Activated CD8-positive, alpha-beta T cell treated with anti-CD3 and anti-CD28 coated beads for 36 hours (primary cell): Measurements from ENCODE around the gene ATP8B3. TPM values are rescaled to one million over a fixed set of nuclear protein-coding genes. Genes with fewer than 3 reads are reported as not detected.

Source experiments
- ATAC-seq: fragments of 200-7000 bp; cut with Tn5 transposase; one replicate; pipeline ENCODE4 v1.10.0; 2021; ENCODE audit warnings: mild to moderate bottlenecking, moderate library complexity
- CTCF ChIA-PET: fragments of 350-600 bp; sonication (Branson Sonifier 250); formaldehyde crosslinking; loops from one replicate; lab custom pipeline; 2021; ENCODE audit warnings: antibody characterized with exemption; lab: Charles Lee
- POLR2A ChIA-PET: fragments of 350-600 bp; sonication (Branson Sonifier 250); formaldehyde crosslinking; loops from one replicate; lab custom pipeline; 2021; ENCODE audit warnings: antibody characterized with exemption; lab: Charles Lee
- DNase-seq: peaks from one replicate; pipeline ENCODE4 v3.0.0-alpha.2; 2020
- H3K27ac Mint-ChIP-seq: one replicate; pipeline ENCODE4 v1.8.0; 2021; ENCODE audit warnings: mild to moderate bottlenecking, mixed read lengths
- H3K27me3 Mint-ChIP-seq: one replicate; pipeline ENCODE4 v1.8.0; 2021; ENCODE audit warnings: mixed read lengths
- H3K36me3 Mint-ChIP-seq: one replicate; pipeline ENCODE4 v1.8.0; 2021; ENCODE audit warnings: low read depth, mixed read lengths
- H3K4me1 Mint-ChIP-seq: one replicate; pipeline ENCODE4 v1.8.0; 2021; ENCODE audit warnings: low read depth, mixed read lengths
- H3K4me3 Mint-ChIP-seq: one replicate; pipeline ENCODE4 v1.8.0; 2021; ENCODE audit warnings: mild to moderate bottlenecking, moderate library complexity, mixed read lengths
- H3K9me3 Mint-ChIP-seq: one replicate; pipeline ENCODE4 v1.8.0; 2021; ENCODE audit warnings: mixed read lengths
- CTCF ChIP-seq: fragments of 200-600 bp; IDR thresholded peaks from one replicate; pipeline ENCODE4 v1.8.0; 2022; ENCODE audit warnings: antibody characterized with exemption, mild to moderate bottlenecking
- intact Hi-C: fragments of 100-400 bp; cut with micrococcal nuclease; formaldehyde crosslinking; loops from one replicate; pipeline ENCODE4 v1.10.0; 2022
- total RNA-seq, 2 experiments: library from RNA; stranded (reverse); gene quantifications; one replicate each; pipeline ENCODE4 v1.2.3, GENCODE V29; 2021

ATP8B3 gene
- total RNA-seq, 2 experiments from 2014 or later, result 5.8 to 8.2 TPM

GRCh38 chr19:1814391-1814790 is 2.3 kb upstream of the ATP8B3 start:
- Mint-ChIP-seq H3K4me3 (no peak overlapping the region), H3K9me3 (no peaks in the 10 kb centered on the region), H3K4me1 (peaks cover 15% of the 10 kb centered on the region), H3K27ac (no peak overlapping the region), H3K36me3 (peaks cover 3% of the 10 kb centered on the region), H3K27me3 (no peaks in the 10 kb centered on the region)
- intact Hi-C loops, result no loop called here
- DNase-seq (no peak), ATAC-seq (no peak)
- CTCF ChIA-PET, result interaction anchor here (0.7 to 2.1 kb wide), 7 partner anchors 12 to 268 kb away, joined by 3 to 7 read pairs (median 4); no protein-coding TSS in a partner anchor
- TF ChIP-seq CTCF, result no peak
- POLR2A ChIA-PET, result no interaction called here

GRCh38 chr19:1813192-1814182 is 1.4 kb upstream of the ATP8B3 start:
- DNase-seq (no peak), ATAC-seq (no peak)
- H3K27me3 Mint-ChIP-seq, result no peaks in the 10 kb centered on the region
- TF ChIP-seq CTCF, result peak; percentile 15
- peaks cover 15% of the 10 kb centered on the region for H3K4me1 Mint-ChIP-seq
- no peaks in the 10 kb centered on the region for H3K9me3 Mint-ChIP-seq
- H3K27ac Mint-ChIP-seq, result no peak overlapping the region
- H3K4me3 Mint-ChIP-seq, result peak overlapping the region; percentile 81
- POLR2A ChIA-PET, result interaction anchor here (0.6 kb wide), 1 partner anchor 45 kb away, joined by 3 read pairs; no protein-coding TSS in a partner anchor
- CTCF ChIA-PET, result interaction anchor here (0.7 to 2.1 kb wide), 5 partner anchors 13 to 141 kb away, joined by 3 to 7 read pairs (median 4); no protein-coding TSS in a partner anchor
- intact Hi-C loops, result no loop called here
- peaks cover 3% of the 10 kb centered on the region for H3K36me3 Mint-ChIP-seq

GRCh38 chr19:1812426-1813191 is 533 bp upstream of the ATP8B3 start:
- H3K36me3 Mint-ChIP-seq, result peaks cover 3% of the 10 kb centered on the region
- peaks cover 15% of the 10 kb centered on the region for H3K4me1 Mint-ChIP-seq
- no peaks in the 10 kb centered on the region for H3K9me3 Mint-ChIP-seq
- peak overlapping the region; percentile 81 for H3K4me3 Mint-ChIP-seq
- CTCF ChIA-PET, result interaction anchor here (1.3 to 1.6 kb wide), 2 partner anchors 13 to 14 kb away, joined by 3 to 6 read pairs; no protein-coding TSS in a partner anchor
- intact Hi-C loops, result no loop called here
- POLR2A ChIA-PET, result interaction anchor here (0.6 kb wide), 1 partner anchor 45 kb away, joined by 3 read pairs; no protein-coding TSS in a partner anchor
- no peaks in the 10 kb centered on the region for H3K27me3 Mint-ChIP-seq
- DNase-seq (peak; percentile 96), ATAC-seq (peak; percentile 89)
- H3K27ac Mint-ChIP-seq, result peak overlapping the region; percentile 82
- TF ChIP-seq CTCF, result peak; percentile 78

- H3K9me3 Mint-ChIP-seq, result no peaks in the 10 kb centered on the region
- H3K36me3 Mint-ChIP-seq, result peaks cover 3% of the 10 kb centered on the region
- ChIA-PET POLR2A (interaction anchor here (1.0 kb wide), 1 partner anchor 10 kb away, joined by 7 read pairs; no protein-coding TSS in a partner anchor), CTCF (interaction anchor here (1.1 to 1.6 kb wide), 2 partner anchors 15 to 26 kb away, joined by 3 to 6 read pairs; no protein-coding TSS in a partner anchor)
- intact Hi-C loops, result no loop called here
- peak overlapping the region; percentile 37 for H3K27ac Mint-ChIP-seq
- no peaks in the 10 kb centered on the region for H3K27me3 Mint-ChIP-seq
- TF ChIP-seq CTCF, result no peak
- ATAC-seq (no peak), DNase-seq (peak; percentile 66)
- H3K4me1 Mint-ChIP-seq, result peaks cover 15% of the 10 kb centered on the region
- H3K4me3 Mint-ChIP-seq, result peak overlapping the region; percentile 63
Measured at GRCh38 chr19:1811472-1811894, 593 bp downstream of the ATP8B3 start.
